Tibial artery (tissue), 4 donors: Measurements from ENCODE around the gene PLPPR5.

Experiments used
- DNase-seq, 2 donors: peaks; one replicate each; pipeline ENCODE4 v3.0.0-alpha.2; 2019
- H3K27ac ChIP-seq, 2 donors: fragments of 200-600 bp; sonication (generic) in 1 of 2; 1 replicate in 1 of 2; 2 replicates in 1 of 2; pipeline ENCODE4 v1.5.1; 2018 to 2019; ENCODE audit warnings: mild to moderate bottlenecking in 1 of 2
- H3K27me3 ChIP-seq, 2 donors: fragments of 200-600 bp; sonication (generic) in 1 of 2; one replicate each; pipeline versions ENCODE4 v1.5.1 to v1.6.0; 2016 to 2019
- H3K36me3 ChIP-seq, 3 donors: fragments of 200-600 bp; sonication (generic) in 2 of 3; one replicate each; pipeline ENCODE4 v1.5.1; 2016 to 2019; ENCODE audit warnings: mild to moderate bottlenecking in 2 of 3
- H3K4me1 ChIP-seq, 4 donors: fragments of 200-600 bp; sonication (generic) in 2 of 4; 1 replicate in 3 of 4; 2 replicates in 1 of 4; pipeline ENCODE4 v1.5.1; 2016 to 2019
- H3K4me3 ChIP-seq, 2 donors: fragments of 200-600 bp; sonication (generic) in 1 of 2; 1 replicate in 1 of 2; 2 replicates in 1 of 2; pipeline ENCODE4 v1.5.1; 2018 to 2019; ENCODE audit warnings: mild to moderate bottlenecking in 2 of 2
- H3K9me3 ChIP-seq, 3 donors: fragments of 200-600 bp; sonication (generic) in 1 of 3; one replicate each; pipeline ENCODE4 v1.5.1; 2016 to 2019
- intact Hi-C: fragments of 100-400 bp; cut with DNase I; formaldehyde crosslinking; loops from one replicate; pipeline ENCODE4 v1.15.0; 2023; ENCODE audit warnings: low total_unique reads
- TF ChIP-seq, protein P1 (sequence below), 2 experiments: fragments of 200-600 bp in 1 of 2; fragments of 450-650 bp in 1 of 2; IDR thresholded peaks; one replicate each; pipeline ENCODE4 v1.5.1; 2017 to 2019; ENCODE audit warnings: antibody characterized with exemption in 2 of 2, mild to moderate bottlenecking in 1 of 2, moderate library complexity in 1 of 2

PLPPR5 gene

DNA sequence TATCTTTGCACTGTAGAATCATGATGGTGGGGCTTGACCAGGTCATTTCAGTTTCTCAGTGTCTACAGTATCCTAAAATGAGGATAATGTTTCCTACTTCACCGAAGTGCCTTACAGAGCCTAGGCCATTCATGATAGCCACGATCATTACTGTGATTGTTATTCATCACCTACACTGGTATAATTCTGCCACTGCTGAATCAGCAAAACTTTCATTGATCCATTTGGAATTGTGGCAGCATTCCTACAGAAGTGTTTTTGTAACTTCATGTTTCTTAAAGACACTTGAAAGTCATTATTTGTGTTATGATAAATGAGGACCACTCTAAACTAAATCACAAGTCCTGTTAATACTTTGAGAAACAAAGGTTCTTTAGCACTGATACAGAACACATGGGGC lies 6.0 kb upstream of the PLPPR5 start:
- intact Hi-C loops: no loop called here
- Histone ChIP-seq H3K27me3 (peaks cover 0 to 19% of the 10 kb centered on the region in 2 donors), H3K9me3 (no peaks in the 10 kb centered on the region), H3K27ac (no peak overlapping the region), H3K4me1 (no peaks in the 10 kb centered on the region), H3K4me3 (no peak overlapping the region), H3K36me3 (no peaks in the 10 kb centered on the region)
- DNase-seq: no peak
- TF ChIP-seq, protein P1, sequence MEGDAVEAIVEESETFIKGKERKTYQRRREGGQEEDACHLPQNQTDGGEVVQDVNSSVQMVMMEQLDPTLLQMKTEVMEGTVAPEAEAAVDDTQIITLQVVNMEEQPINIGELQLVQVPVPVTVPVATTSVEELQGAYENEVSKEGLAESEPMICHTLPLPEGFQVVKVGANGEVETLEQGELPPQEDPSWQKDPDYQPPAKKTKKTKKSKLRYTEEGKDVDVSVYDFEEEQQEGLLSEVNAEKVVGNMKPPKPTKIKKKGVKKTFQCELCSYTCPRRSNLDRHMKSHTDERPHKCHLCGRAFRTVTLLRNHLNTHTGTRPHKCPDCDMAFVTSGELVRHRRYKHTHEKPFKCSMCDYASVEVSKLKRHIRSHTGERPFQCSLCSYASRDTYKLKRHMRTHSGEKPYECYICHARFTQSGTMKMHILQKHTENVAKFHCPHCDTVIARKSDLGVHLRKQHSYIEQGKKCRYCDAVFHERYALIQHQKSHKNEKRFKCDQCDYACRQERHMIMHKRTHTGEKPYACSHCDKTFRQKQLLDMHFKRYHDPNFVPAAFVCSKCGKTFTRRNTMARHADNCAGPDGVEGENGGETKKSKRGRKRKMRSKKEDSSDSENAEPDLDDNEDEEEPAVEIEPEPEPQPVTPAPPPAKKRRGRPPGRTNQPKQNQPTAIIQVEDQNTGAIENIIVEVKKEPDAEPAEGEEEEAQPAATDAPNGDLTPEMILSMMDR (IDR thresholded peaks at IDR 0.05): no peak

DNA sequence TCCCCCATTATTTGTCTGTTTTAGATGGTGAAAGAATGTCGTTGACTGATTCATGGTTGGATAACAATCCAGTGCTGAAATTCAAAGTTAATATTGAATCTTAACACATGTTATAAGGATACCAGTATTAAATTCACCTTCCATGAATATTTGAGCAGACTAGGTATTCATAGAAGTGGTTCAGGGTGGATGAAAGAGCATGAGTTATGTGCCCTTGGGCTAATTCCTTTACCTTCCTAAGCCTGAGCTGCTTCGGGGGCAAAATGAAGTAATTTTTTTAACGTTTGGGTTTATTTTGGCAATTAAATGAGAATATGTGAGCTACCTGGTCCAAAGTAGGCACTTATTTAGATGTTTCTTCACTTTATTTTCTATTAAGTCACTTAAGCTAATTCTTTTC lies 2.7 kb upstream of the PLPPR5 start:
- H3K27ac ChIP-seq: no peak overlapping the region
- H3K4me1 ChIP-seq: peaks cover 0 to 19% (median 13%) of the 10 kb centered on the region in 4 donors
- no peak overlapping the region for H3K4me3 ChIP-seq
- TF ChIP-seq, protein P1 (IDR thresholded peaks at IDR 0.05): no peak
- DNase-seq: no peak
- H3K9me3 ChIP-seq: no peaks in the 10 kb centered on the region
- intact Hi-C loops: no loop called here
- H3K27me3 ChIP-seq: peaks cover 0 to 37% of the 10 kb centered on the region in 2 donors
- no peaks in the 10 kb centered on the region for H3K36me3 ChIP-seq

DNA sequence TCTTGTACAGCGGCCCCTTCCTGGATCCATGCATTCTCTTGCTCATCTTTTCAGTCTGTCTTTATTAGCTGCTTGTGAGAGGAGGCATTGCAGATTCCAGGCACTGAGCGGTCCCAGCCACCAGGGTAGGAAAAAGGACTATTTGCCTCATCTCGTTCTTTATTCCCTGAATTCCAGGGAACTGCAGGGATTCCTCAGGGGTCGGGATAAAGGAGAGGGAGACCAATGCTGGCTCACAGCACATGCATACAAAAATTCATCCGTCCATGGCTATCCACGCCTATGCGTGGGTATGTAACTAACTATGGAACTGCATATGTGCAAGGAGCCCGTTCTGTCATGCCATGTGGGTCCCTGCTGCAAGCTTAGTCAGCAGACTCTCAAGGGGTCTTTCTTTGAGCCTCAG lies 879 bp upstream of the PLPPR5 start:
- Histone ChIP-seq H3K27ac (no peak overlapping the region), H3K4me3 (no peak overlapping the region), H3K9me3 (no peaks in the 10 kb centered on the region), H3K27me3 (peaks cover 0 to 37% of the 10 kb centered on the region in 2 donors), H3K4me1 (peaks cover 0 to 19% (median 13%) of the 10 kb centered on the region in 4 donors), H3K36me3 (no peaks in the 10 kb centered on the region)
- intact Hi-C loops: no loop called here
- TF ChIP-seq, protein P1 (IDR thresholded peaks at IDR 0.05): no peak
- DNase-seq: no peak

DNA sequence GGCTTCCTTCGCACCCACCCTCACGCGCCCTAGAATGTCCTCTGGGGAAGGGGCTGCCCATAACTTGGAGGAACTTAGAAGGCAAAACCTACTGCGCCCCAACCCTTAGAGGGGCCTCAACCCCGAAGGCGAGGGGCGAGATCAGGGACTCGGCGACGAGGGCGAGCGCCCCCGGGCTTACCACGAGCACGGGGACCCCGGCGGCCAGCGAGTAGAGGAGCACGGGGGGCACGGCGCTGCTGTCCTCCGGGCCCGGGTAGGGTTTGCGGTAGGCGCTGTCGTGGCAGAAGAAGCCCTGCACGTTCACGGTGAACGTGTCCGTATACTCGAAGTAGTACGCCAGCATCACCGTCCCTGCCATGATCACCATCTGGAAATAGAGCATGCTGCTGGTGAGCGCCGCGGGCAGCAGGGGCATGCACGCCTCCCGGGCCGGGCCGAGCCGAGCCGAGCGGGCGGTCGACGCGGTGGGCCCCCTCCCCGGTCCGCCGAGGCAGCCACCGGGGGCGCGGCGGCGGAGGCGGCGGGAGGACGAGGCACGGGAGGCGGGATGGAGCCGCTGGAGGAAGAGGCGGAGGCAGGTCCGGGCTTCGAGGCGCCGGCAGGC lies 304 bp downstream of the PLPPR5 start:
- no peak for DNase-seq
- intact Hi-C loops: no loop called here
- Histone ChIP-seq H3K36me3 (no peaks in the 10 kb centered on the region), H3K27me3 (peaks cover 0 to 37% of the 10 kb centered on the region in 2 donors), H3K27ac (no peak overlapping the region), H3K4me1 (peaks cover 0 to 19% (median 13%) of the 10 kb centered on the region in 4 donors), H3K4me3 (peak overlapping the region; percentile 28 to 49), H3K9me3 (no peaks in the 10 kb centered on the region)
- TF ChIP-seq, protein P1 (IDR thresholded peaks at IDR 0.05): no peak

DNA sequence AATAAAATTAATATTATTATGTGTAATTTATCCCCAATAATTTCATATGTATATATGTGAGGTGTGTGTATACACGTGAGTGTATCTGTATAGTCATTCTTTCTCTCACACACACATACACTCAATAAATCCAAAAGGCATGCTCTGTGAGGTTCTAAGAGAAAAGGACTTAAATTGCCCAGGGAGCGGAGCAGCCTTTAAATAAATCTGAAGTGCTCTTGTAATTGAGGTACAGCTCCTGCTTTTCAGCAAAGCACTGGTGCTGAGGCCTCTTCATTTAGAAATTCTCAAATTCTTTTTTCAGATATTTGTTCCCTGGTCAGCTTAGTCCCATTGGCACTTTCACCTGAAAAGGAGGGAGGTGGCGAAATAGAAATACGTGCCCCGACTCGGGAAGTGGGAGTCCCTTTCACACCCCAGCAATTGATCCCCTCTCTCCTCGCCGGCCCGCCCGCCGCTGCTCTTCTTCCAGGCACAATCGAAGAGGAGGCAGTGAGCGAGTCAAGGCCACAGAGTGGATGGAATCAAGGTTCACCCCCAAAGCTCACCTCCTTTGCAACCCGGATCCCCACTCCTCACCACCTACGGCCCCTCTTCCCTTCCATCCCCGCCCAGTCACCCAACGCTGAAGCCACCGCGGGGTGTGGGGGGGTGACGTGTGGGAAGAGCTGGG lies 944 bp downstream of the PLPPR5 start:
- no peaks in the 10 kb centered on the region for H3K9me3 ChIP-seq
- H3K27me3 ChIP-seq: peaks cover 0 to 37% of the 10 kb centered on the region in 2 donors
- peaks cover 0 to 19% (median 13%) of the 10 kb centered on the region in 4 donors for H3K4me1 ChIP-seq
- H3K27ac ChIP-seq: no peak overlapping the region
- H3K36me3 ChIP-seq: no peaks in the 10 kb centered on the region
- TF ChIP-seq, protein P1 (IDR thresholded peaks at IDR 0.05): no peak
- peak overlapping the region in 1 of 2 donors; percentile 49 for H3K4me3 ChIP-seq
- intact Hi-C loops: no loop called here
- DNase-seq: no peak
